ENCODE measurements around the gene TRMU.

The TRMU gene

GRCh38 chr22:46378426-46379065 is 43.0 kb downstream of the TRMU start:
- no peak for DNase-seq (ENCODE audit: extremely low read depth, low read depth)
- H3K4me3 ChIP-seq (replicated peaks; ENCODE audit: low read depth, low read length): no peak overlapping the region
- no peak for TF ChIP-seq CTCF (IDR thresholded peaks at IDR 0.05; ENCODE audit: low read depth, low read length, missing control alignments)

DNA sequence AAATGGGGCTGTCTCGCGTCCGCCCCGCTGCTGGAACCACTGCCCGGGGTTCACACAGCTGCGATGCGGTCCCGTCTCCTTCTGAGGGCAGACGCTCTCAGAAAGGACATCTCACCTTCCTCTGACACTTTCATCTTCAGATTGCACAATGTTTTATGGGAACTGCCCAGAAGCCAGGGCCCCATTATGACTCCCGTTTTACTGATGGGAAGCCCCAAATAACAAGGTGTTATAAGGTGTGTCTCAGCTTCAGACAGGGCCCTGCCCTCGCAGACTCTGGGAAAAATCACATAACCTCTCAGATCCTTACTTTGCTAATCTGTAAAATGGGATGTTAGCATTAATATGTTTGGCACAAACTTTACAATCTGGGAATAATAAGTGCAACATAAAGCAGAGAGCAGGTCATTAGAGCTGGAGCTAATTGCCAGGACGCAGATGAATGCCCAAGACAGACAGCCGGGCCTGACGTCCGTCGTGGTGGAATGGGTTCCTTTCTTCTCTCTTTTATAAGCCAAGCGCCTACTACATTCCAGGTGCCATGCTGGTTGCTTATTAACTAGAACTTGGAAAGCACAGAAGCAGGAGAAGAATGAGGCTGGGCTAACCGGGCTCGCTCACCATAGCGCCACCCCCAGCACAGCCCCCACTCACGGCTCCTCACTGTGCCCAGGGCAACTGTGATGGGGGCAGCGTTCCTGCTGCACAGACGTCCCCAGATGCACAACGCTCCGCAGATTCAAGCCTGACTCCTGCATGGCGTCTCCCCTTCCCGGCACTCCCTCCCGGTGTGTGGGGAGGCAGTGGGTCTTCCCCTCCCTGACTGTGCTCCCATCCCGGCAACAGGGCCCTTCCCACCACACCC is 43.8 kb downstream of the TRMU start:
- no peak for TF ChIP-seq CTCF (IDR thresholded peaks at IDR 0.05; ENCODE audit: low read depth, low read length, missing control alignments)
- DNase-seq (ENCODE audit: extremely low read depth, low read depth): no peak
- H3K4me3 ChIP-seq (replicated peaks; ENCODE audit: low read depth, low read length): no peak overlapping the region

DNA sequence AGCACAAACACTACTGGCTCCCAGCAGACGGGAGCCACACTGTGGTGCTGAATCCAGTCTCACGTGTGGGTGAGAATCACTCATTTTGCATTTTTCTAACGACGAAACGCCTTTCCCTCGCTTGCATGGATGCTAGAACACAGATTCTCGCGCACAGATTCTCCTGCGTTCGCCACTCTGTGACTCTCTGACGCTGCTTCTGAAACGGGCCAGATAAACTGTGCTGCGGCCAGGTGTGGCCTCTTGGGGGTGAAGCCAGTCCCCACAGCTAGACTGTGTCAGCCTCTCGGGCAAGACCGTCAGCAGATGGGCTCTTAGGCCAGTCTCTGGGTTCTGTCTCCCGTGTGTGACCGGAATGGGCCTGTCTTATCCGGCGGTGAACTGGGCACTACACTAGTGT is 44.6 kb downstream of the TRMU start:
- no peak overlapping the region for H3K4me3 ChIP-seq (replicated peaks; ENCODE audit: low read depth, low read length)
- no peak for DNase-seq (ENCODE audit: extremely low read depth, low read depth)
- TF ChIP-seq CTCF (IDR thresholded peaks at IDR 0.05; ENCODE audit: low read depth, low read length, missing control alignments): no peak

GRCh38 chr22:46380581-46380980 is 45.1 kb downstream of the TRMU start:
- DNase-seq (ENCODE audit: extremely low read depth, low read depth): no peak
- TF ChIP-seq CTCF (IDR thresholded peaks at IDR 0.05; ENCODE audit: low read depth, low read length, missing control alignments): no peak
- H3K4me3 ChIP-seq (replicated peaks; ENCODE audit: low read depth, low read length): no peak overlapping the region

DNA sequence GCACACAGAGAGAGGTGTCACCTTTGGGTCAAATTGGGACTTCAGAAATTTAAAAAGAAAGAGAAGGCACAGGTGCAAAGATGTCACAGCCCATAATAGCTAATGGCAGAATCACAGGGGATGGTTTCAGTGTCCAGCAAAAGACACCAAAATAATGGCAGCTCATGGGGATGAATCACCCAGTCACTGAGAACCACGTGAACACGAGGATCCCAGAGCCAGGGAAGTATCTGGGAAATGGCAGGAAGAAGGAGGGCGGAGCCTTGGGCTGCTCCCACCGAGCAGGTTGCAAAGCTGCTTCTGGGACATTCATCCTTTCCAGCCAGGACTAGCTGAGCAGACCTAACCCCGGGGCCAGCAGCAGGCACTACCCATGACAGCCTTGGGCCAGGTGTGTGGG is 45.6 kb downstream of the TRMU start:
- no peak for DNase-seq (ENCODE audit: extremely low read depth, low read depth)
- no peak overlapping the region for H3K4me3 ChIP-seq (replicated peaks; ENCODE audit: low read depth, low read length)
- no peak for TF ChIP-seq CTCF (IDR thresholded peaks at IDR 0.05; ENCODE audit: low read depth, low read length, missing control alignments)

- no peak for DNase-seq (ENCODE audit: extremely low read depth, low read depth)
- no peak overlapping the region for H3K4me3 ChIP-seq (replicated peaks; ENCODE audit: low read depth, low read length)
- no peak for TF ChIP-seq CTCF (IDR thresholded peaks at IDR 0.05; ENCODE audit: low read depth, low read length, missing control alignments)
Measured at GRCh38 chr22:46381731-46382130, 46.2 kb downstream of the TRMU start.

Data from HFF-Myc (cell line).